SK-N-MC (cell line): ENCODE results near the gene CFAP20DC.

ENCODE experiments used
- EZH2 ChIP-seq: fragments of 200-600 bp; sonication (generic); IDR thresholded peaks from one replicate; pipeline ENCODE4 v1.6.1; 2017; ENCODE audit warnings: antibody characterized with exemption
- FOXP2 ChIP-seq: optimal IDR thresholded peaks from 2 replicates; pipeline ENCODE3; 2011; ENCODE audit warnings: mild to moderate bottlenecking, moderate library complexity; ENCODE audit not compliant: insufficient read depth; ENCODE audit errors: extremely low read length, control extremely low read depth
- POLR2AphosphoS5 ChIP-seq: IDR thresholded peaks from 2 replicates; pipeline ENCODE4 v1.6.1; 2012; ENCODE audit warnings: mild to moderate bottlenecking, low read depth, low read length, borderline replicate concordance

- TF ChIP-seq EZH2, result no peak
- no peak for TF ChIP-seq POLR2AphosphoS5
- TF ChIP-seq FOXP2, result no peak
Measured at GRCh38 chr3:58724336-58724735, 325.5 kb downstream of the CFAP20DC start.
